CD4-positive, alpha-beta T cell treated with Interleukin-6 at 100 ng/mL for 8 hours (primary cell): ENCODE data around the gene PLA2G10.
"Not testable (repeated sequence)": the region's sequence is repeated elsewhere in the genome, so short reads cannot be mapped to it uniquely, and the experiment has no call there.

Source experiments
- DNase-seq: peaks from one replicate; pipeline ENCODE4 v3.0.0-alpha.2; 2020; ENCODE audit warnings: mixed read lengths, low spot score

The PLA2G10 gene

DNA sequence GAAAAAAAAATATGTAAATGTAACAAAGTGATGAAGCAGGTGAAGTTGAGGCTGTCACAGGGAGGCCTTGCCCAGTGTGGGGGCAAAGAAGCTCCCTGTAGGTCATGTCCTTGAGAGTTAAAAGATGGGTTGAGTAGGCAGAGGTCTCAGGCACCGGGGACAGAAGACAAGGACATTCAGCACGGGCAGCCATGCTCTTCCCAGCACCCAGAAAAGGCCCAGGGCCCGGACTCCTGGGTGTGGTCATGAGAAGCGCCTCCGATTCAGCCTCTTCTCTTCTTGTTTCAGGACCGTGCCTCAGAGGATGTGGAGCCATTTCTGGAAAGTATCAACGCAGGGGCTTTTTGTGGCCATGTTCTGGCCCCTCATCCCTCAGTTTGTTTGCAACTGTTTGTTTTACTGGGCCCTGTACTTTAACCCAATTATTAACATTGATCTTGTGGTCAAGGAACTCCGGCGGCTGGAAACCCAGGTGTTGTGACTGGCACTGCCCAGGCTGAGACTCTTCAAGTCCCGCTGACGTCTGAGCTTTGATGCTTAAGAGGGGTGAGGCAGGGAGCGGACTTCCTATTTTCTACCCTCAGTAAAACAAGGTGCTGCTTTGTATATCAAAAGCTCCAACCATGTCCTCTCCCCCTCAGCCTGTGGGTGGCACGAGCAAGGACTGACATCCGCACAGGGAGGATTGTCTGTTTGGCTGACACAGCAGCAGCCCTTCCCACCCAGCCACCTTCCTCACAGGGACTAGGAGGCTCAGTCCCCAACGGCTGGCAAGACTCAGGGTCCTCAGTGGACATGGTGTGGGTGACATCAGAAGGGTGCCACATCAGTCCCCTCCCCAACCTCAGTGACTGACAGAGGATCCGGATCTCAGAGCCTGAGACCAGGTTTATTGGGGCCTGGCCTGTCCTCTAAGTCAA, 26.5 kb downstream of the PLA2G10 start:
- no peak for DNase-seq

DNA sequence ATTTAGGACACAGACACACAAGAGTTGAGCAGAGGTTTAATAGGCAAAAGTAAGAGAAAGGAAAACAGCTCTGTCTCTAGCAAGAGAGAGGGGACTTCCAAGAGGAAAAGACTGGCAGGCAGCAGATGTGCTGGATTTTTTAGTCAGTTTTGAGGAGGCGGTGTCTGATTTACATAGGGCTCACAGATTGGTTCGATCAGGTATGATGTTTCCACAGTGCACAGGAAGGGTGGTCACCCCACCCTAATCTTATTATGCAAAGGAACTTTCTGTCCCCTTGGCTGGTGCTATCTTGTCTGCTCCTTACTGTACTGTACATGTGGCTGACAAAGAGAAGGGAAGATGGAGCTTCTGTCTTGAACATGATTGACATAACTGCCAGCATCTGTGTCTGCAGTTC, 36.0 kb downstream of the PLA2G10 start:
- no peak for DNase-seq

DNA sequence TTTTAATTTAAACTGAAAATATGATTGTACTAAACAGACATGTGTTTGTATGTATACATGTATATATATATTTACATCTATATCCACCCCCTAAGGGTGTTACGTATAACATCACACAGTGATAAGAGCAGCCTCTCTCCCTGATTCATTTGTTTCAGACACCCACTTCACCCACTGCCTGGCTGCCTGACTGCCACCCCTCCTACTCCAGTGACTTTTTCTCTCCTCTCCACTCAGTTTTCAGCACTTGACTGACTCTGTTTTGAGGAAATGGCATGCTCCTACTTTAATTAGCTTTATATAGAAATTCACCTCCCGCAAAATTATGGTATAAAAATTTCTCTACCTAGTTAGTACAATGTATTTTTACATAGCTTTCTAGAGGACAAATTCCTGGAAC, 41.4 kb downstream of the PLA2G10 start:
- DNase-seq, result no peak

DNA sequence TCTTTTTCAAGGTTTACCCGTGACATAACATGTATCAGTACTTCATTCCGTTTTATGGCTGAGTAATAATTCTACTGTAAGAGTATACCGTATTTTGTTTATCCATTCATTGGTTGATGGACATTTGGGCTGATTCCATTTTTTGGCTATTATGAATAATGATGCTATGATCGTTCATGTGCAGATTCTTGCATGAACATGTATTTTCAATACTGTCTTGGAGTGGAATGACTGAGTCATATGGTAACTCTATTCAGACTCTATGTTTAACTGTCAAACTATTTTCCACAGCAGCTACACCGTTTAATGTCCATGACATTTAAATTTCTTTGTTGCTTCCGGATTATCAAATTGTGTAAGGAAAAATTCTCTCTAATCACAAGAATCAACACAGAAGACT, 43.5 kb downstream of the PLA2G10 start:
- DNase-seq, result no peak

DNA sequence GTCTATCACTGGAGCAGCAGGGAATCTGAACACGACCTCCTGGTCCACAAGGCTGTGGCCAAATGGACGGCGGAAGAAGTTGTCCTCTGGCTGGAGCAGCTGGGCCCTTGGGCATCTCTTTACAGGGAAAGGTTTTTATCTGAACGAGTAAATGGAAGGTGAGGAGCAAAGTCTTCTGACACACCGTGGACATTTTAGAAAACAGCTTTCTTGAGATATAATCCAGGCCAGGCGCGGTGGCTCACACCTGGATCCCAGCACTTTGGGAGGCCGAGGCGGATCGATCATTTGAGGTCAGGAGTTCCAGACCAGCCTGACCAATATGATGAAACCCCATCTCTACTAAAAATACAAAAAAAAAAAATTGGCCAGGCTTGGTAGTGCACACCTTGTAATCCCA, 44.3 kb downstream of the PLA2G10 start:
- no peak for DNase-seq

DNA sequence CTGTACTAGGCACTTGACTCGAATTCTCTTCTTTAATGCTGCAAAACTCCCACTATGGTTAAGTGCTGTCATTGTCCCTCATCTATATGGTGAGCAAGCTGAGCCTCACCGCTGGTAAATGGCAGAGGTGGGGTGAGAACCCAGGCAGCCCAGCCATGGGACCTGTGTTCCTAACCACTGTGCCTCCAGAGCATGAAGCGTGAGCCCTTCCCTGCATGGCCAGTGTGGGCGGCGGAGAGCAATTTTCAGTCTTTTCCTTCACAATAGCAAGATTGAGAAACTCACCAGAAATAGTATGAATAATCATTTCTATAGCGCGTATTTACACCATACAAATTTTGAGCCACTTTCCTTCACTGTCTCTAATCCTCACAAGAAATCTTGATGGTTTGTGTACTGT, 52.2 kb downstream of the PLA2G10 start:
- DNase-seq, result no peak

DNA sequence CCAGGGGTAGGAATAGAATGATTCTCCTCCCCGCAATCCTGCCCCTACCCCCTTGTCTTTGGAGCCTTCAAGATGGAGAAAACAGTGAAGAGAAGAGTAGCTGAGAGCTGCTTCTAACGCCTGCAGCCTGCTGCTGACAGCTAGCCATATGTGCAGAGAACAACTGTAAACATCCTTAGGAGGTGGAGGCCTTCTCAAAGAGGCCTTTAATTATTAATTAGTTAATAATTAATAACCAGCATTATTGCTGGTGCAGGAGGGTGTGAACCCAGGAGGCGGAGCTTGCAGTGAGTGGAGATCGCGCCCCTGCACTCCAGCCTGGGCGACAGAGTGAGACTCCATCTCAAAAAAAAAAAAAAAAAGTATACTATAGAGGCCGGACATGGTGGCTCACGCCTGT, 52.9 kb downstream of the PLA2G10 start:
- no peak for DNase-seq

DNA sequence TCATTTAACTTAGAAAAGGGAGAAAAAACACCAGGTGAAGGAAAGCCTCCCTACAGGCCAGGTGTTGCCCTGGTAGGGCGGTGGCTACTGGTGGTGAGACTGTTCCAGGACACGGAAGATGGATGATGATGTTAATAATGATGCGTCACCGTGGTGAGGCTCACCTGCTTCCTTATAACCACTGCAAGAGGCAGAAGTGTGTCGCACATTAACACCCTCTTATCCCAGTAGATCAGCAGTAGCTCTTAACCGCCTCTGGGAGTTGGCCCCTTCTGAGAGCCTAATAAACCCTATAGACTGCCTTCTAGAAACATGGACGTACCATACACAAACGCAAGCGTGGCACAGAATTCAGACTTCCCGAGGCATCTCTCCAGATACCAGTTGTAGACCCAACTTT, 53.6 kb downstream of the PLA2G10 start:
- no peak for DNase-seq

DNA sequence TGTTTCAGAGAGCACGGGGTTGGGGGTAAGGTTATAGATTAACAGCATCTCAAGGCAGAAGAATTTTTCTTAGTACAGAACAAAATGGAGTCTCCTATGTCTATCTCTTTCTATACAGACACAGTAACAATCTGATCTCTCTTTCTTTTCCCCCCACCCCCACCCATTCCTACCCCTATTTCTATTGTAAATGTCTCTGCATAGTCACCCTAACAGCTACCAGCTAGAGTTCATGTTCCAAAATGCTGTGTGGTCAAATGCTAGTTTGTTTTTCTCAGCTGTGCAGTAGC, 57.2 kb downstream of the PLA2G10 start:
- DNase-seq, result not testable (repeated sequence)

DNA sequence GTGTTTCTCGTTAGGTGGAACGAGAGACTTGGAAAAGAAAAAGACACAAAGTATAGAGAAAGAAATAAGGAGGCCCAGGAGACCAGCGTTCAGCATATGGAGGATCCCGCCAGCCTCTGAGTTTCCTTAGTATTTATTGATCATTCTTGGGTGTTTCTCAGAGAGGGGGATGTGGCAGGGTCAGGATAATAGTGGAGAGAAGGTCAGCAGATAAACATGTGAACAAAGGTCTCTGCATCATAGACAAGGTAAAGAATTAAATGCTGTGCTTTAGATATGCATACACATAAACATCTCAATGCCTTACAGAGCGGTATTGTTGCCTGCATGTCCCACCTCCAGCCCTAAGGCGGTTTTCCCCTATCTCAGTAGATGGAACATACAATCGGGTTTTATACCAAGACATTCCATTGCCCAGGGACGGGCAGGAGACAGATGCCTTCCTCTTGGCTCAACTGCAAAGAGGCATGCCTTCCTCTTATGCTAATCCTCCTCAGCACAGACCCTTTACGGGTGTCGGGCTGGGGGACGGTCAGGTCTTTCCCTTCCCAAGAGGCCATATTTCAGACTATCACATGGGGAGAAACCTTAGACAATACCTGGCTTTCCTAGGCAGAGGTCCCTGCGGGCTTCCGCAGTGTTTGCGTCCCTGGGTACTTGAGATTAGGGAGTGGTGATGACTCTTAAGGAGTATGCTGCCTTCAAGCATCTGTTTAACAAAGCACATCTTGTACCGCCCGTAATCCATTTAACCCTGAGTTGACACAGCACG, 57.7 kb downstream of the PLA2G10 start:
- DNase-seq, result not testable (repeated sequence)

DNA sequence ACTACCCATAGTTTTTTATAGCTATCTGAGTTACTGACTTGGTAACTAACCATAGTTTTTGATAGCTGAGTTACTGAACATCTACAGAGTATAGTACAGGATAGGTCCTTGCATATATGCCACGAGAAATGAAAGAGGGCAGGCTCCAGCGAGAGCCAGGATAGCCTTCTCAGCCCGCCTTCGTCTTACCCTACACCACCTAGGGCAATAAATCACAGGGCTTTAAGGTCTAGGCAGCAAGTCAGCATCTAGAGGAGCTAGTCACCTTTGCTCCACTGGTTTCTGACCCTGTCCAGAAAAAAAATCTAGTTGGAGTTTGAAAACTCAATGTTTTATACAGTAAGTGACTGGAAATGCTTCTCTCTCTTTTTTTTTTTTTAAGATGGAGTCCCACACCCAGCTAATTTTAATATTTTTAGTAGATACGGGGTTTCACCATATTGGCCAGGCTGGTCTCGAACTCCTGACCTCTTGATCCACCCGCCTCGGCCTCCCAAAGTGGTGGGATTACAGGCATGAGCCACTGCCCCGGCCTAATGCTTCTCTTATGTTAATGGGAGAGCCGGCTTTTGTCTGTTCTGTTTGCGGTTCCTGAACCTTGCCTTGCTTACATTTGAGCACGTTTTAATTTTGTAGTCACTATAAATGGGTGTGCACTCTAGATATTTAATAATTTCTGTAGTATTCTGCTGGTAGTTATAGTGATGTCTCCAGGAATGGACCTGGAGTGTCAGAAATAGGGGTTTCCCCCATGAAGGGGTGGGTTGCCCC, 58.5 kb downstream of the PLA2G10 start:
- DNase-seq, result no peak

DNA sequence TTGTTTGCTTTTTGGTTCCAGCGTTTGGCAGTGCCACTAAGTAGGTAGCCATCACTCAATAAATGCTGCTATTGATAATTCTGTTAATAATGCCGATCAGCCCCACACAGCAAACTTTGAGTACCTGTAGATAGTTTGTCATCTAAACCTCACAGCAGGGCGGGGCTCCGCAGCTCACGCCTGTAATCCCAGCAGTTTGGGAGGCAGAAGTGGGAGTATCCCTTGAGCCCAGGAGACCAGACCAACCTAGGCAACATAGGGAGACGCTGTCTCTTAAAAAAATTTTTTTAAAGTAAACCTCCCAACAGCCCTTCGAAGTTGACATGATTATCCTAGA, 59.8 kb downstream of the PLA2G10 start:
- DNase-seq, result no peak

DNA sequence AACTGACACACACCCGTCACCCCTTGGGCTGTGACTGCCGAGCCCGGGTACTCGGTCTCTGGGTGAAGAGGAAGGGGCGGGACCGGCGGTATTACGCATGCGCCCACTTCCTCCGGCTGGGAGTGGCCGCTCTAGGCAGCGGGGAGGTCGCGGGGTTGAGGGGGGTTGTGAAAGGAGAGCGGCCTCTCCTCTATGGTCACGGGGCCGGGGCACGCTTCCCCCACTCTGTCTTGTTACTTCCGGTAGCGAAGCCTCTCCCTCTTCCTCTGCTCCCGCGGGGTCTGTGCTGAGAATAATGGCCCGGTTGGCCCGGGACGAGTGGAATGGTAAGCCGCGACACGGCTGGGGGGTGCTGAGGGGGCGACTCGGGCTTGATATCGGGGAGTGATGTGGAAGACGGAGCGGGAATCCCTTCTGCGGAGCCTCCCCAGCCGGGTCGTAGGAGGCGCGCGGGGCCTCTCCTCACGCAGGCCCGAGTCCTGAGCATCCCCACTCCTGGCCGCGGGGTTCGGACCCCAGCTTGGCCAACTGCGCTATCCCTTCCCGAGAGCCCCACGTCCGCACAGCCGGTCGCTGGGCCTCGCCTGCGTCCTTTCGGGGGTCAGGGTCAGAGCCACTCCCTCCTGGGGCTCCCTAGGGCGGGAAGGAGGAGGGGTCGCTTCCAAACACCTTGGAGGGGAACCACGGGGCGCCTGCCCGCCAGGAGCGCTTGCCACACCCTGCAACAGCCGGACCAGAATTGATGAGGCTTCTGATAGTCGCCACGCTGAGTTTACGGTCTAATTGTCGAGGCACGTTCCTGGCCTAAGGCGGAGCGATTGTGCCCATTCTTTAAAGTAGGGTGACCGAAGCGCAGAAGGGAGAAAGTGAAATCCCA, 61.2 kb downstream of the PLA2G10 start, which contains the start of gene BFAR:
BFAR (plus strand) TSS at position 259 of the 877 bp plus-strand sequence. CDS start 11,396 bp downstream, outside the sequence.
- peak; percentile 100 for DNase-seq

DNA sequence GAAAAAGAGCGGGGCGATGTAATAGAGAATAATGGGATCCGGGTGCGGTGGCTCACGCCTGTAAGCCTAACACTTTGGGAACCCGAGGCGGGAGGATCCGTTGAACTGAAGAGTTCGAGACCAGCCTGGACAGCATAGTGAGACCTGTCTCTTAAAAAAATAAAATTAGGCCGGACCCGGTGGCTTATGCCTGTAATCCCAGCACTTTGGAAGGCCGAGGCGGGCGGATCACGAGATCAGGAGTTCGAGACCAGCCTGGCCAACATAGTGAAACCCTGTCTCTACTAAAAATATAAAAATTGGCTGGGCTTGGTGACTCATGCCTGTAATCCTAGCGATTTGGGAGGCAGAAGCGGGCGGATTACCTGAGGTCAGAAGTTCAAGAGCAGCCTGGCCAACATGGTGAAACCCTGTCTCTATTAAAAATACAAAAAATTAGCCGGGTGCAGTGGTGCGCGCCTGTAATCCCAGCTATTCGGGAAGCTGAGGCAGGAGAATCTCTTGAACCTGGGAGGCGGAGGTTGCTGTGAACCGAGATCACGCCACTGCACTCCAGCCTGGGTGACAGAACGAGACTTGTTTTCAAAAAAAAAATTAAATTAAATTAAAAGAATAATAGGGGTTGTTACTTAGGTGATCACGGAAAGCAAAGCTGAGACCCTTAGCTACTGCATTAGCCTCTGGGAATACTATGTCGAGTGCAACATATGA, 63.3 kb downstream of the PLA2G10 start:
- not testable (repeated sequence) for DNase-seq

DNA sequence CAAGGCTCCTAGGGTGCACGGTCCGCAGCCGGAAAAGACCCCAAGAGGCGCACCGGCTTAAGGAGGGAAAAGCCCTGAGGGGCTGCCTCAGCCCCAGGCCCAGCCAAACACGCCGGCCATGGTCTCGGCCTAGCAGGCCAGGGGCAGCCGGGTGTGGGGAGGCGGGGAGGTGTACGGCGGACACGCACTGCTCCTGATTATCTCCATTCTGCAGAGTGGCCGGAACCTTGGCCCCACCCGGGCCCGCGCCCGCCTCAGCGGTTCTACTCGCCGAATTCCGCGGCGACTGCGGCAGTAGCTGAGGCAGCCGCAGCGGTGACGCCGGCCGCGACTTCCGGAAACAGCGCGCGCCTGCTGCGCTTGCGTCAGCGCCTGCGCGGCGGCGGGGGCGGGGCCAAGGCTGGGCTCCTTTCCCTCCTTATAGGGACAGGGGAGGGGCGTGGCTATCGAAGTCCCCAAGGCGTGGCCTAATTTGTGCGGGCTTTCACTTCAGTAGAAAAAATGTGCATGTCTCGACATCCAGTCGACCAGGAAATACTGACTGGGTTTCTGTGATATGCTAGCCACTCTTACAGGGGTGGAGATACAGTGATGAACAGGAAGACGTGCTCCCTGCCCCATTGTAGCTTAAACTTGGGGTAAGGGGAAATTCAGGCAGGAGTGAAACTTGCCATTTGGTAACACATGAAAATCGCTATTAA, 64.0 kb downstream of the PLA2G10 start, which contains the start of gene PARN:
PARN (minus strand) TSS at position 342 of the 701 bp plus-strand sequence; CDS start at position 207, 135 bp downstream.
- peak; percentile 98 for DNase-seq

DNA sequence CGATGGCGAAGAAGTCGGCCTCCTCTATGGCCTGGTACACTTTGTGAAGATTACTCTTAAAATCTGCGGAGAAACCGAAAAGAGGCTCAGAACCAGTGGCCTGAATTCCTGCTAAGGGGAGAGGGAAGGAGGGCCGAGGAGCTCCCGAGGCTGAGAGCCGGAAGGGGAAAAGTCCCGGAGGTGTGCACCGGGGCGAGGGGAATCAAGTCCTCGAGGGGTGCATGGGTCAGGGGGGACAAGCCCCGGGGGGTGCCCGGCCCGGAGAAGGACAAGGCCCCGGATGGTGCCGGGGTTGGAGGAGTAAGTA, 64.5 kb downstream of the PLA2G10 start:
- peak; percentile 4 for DNase-seq

DNA sequence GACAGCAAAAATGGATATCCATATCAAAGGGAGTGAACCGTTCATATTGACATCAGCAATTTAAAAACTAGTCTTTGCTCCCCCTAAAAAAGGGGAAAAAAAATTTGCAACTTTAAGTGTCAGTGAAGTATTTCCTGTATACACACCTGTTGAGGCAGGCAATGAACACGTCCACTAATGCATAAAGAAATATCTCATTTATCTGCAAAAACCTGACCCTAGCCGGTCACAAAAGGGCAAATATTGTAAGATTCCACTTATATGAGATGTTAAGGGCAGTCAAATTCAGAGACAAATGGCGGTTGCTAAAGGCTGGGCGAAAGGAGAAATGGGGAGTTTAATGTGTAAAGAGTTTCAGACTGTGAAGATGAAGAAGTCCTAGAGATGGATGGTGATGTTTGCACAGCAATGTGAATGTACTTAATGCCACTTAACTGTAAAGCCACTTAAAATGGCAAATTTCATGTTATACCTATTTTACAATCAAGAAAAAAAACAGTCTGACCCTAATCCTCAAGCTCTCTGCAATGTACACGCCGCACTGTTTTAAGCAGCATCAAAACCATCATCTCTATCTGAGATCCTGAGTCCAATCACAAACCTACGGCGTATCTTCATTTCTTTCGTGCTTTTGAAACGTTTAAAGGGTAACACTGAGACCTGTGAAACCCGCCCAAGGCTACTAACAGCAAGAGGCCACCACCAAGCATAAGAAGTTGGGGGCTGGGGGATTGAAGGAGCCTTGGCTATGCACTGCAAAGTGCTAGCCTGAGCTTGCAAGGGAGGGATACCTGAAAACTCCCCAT, 65.1 kb downstream of the PLA2G10 start:
- DNase-seq, result no peak

DNA sequence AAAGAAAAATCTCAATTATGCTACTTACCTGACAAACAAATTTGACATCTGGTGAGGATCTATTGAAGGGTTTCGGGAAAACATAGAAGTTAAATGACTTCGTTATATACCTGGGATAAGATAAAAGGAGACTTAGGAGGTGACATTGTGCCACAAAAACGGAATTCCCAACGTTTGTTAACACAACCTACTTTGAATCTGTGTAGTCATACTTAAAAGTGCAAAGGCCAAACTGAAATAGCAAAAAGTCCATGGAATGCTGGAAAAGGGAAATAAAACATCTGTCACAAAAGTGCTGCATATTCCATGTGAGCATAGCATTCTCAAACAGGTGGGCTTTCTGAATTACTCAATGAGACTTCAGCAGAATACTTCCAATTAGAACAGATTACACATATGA, 67.0 kb downstream of the PLA2G10 start:
- DNase-seq, result no peak
